Loucy (cell line): ENCODE measurements around the gene MESD.

Experiments
- H2AFZ ChIP-seq: fragments of 200-600 bp; sonication (generic); 2 replicates; pipeline ENCODE4 v1.6.0; 2016; ENCODE audit warnings: antibody characterized with exemption, mild to moderate bottlenecking, low read length, moderate library complexity
- H3F3A ChIP-seq: fragments of 200-600 bp; 2 replicates; pipeline ENCODE4 v1.6.0; 2016; ENCODE audit warnings: antibody characterized with exemption, low read depth, mild to moderate bottlenecking
- H3K27me3 ChIP-seq: fragments of 200-600 bp; sonication (generic); 2 replicates; pipeline ENCODE4 v1.6.1; 2014; ENCODE audit warnings: low read length, mild to moderate bottlenecking; ENCODE audit not compliant: insufficient read depth, poor library complexity, severe bottlenecking
- H3K36me3 ChIP-seq: fragments of 200-600 bp; sonication (generic); 2 replicates; pipeline ENCODE4 v1.6.1; 2016; ENCODE audit warnings: low read length; ENCODE audit not compliant: insufficient read depth
- H3K4me1 ChIP-seq: fragments of 200-600 bp; sonication (generic); 2 replicates; pipeline ENCODE4 v1.5.1; 2014; ENCODE audit warnings: low read length, mild to moderate bottlenecking; ENCODE audit not compliant: insufficient read depth, poor library complexity, severe bottlenecking
- H3K4me2 ChIP-seq: fragments of 200-600 bp; sonication (generic); 2 replicates; pipeline ENCODE4 v1.6.0; 2014; ENCODE audit warnings: antibody characterized with exemption, low read length, low read depth, mild to moderate bottlenecking; ENCODE audit not compliant: poor library complexity, severe bottlenecking
- H3K4me3 ChIP-seq: fragments of 200-600 bp; sonication (generic); 2 replicates; pipeline ENCODE4 v1.5.1; 2014; ENCODE audit warnings: low read length, mild to moderate bottlenecking, mixed read lengths; ENCODE audit not compliant: poor library complexity, severe bottlenecking
- H3K79me2 ChIP-seq: fragments of 200-600 bp; sonication (generic); 2 replicates; pipeline ENCODE4 v1.6.1; 2014; ENCODE audit warnings: low read length; ENCODE audit not compliant: insufficient read depth
- H3K9ac ChIP-seq: fragments of 200-600 bp; sonication (generic); 2 replicates; pipeline ENCODE4 v1.6.0; 2014; ENCODE audit warnings: mild to moderate bottlenecking, low read depth, low read length, moderate library complexity; ENCODE audit not compliant: poor library complexity, severe bottlenecking
- H3K9me2 ChIP-seq: fragments of 200-600 bp; sonication (generic); replicated peaks from 2 replicates; pipeline ENCODE4 v1.6.1; 2016; ENCODE audit warnings: low read depth, low read length, mixed read lengths
- H3K9me3 ChIP-seq: fragments of 200-600 bp; sonication (generic); 2 replicates; pipeline ENCODE4 v1.6.1; 2014; ENCODE audit warnings: mild to moderate bottlenecking, antibody characterized with exemption, low read length, low read depth; ENCODE audit not compliant: insufficient read depth
- H4K20me1 ChIP-seq: fragments of 200-600 bp; sonication (generic); 2 replicates; pipeline ENCODE4 v1.6.0; 2014; ENCODE audit warnings: antibody characterized with exemption, low read length, mild to moderate bottlenecking; ENCODE audit not compliant: insufficient read depth, poor library complexity, severe bottlenecking
- CTCF ChIP-seq: fragments of 200-600 bp; sonication (generic); conservative IDR thresholded peaks from 2 replicates; pipeline ENCODE4 v1.5.1; 2014; ENCODE audit warnings: mild to moderate bottlenecking, antibody characterized with exemption, low read length
- EZH2phosphoT487 ChIP-seq: fragments of 200-600 bp; IDR thresholded peaks from 2 replicates; pipeline ENCODE4 v1.6.1; 2018; ENCODE audit warnings: antibody characterized with exemption, mild to moderate bottlenecking, moderate library complexity, borderline replicate concordance

MESD gene

GRCh38 chr15:80940331-80940730, 49.3 kb downstream of the MESD start:
- Histone ChIP-seq H3K36me3 (no peaks in the 10 kb centered on the region), H3K4me3 (no peak overlapping the region), H2AFZ (no peak overlapping the region), H3K79me2 (no peaks in the 10 kb centered on the region), H3F3A (no peaks in the 10 kb centered on the region), H3K27me3 (no peaks in the 10 kb centered on the region), H4K20me1 (no peaks in the 10 kb centered on the region), H3K4me2 (no peak overlapping the region), H3K9ac (no peak overlapping the region), H3K4me1 (no peaks in the 10 kb centered on the region), H3K9me3 (no peaks in the 10 kb centered on the region), H3K9me2 (no peaks in the 10 kb centered on the region)
- no peak for TF ChIP-seq CTCF

GRCh38 chr15:80939216-80939615, 50.4 kb downstream of the MESD start:
- H3F3A ChIP-seq, result no peaks in the 10 kb centered on the region
- no peak overlapping the region for H3K4me2 ChIP-seq
- H3K9me2 ChIP-seq, result no peaks in the 10 kb centered on the region
- no peaks in the 10 kb centered on the region for H4K20me1 ChIP-seq
- H3K4me1 ChIP-seq, result peaks cover 5% of the 10 kb centered on the region
- no peak overlapping the region for H3K9ac ChIP-seq
- H3K9me3 ChIP-seq, result no peaks in the 10 kb centered on the region
- H3K27me3 ChIP-seq, result no peaks in the 10 kb centered on the region
- H3K79me2 ChIP-seq, result no peaks in the 10 kb centered on the region
- no peak overlapping the region for H2AFZ ChIP-seq
- no peak overlapping the region for H3K4me3 ChIP-seq
- no peak for TF ChIP-seq EZH2phosphoT487
- no peak for TF ChIP-seq CTCF
- H3K36me3 ChIP-seq, result no peaks in the 10 kb centered on the region

- H4K20me1 ChIP-seq, result no peaks in the 10 kb centered on the region
- peaks cover 5% of the 10 kb centered on the region for H3K4me1 ChIP-seq
- no peaks in the 10 kb centered on the region for H3K27me3 ChIP-seq
- no peak overlapping the region for H3K9ac ChIP-seq
- no peaks in the 10 kb centered on the region for H3K9me3 ChIP-seq
- H3K4me3 ChIP-seq, result no peak overlapping the region
- no peaks in the 10 kb centered on the region for H3F3A ChIP-seq
- no peaks in the 10 kb centered on the region for H3K79me2 ChIP-seq
- no peaks in the 10 kb centered on the region for H3K36me3 ChIP-seq
- H3K9me2 ChIP-seq, result no peaks in the 10 kb centered on the region
- H2AFZ ChIP-seq, result no peak overlapping the region
- H3K4me2 ChIP-seq, result no peak overlapping the region
- no peak for TF ChIP-seq CTCF
- TF ChIP-seq EZH2phosphoT487, result no peak
Measured at GRCh38 chr15:80937718-80938117, 51.9 kb downstream of the MESD start.
